GM12878 (cell line): ENCODE data around the gene CCDC106.

Experiments
- ASH2L ChIP-seq: fragments of 300-600, 200-600 bp; sonication (generic); IDR thresholded peaks from 2 replicates; pipeline ENCODE4 v1.6.1; 2017; ENCODE audit warnings: low read depth, mild to moderate bottlenecking, borderline replicate concordance
- BRCA1 ChIP-seq: IDR thresholded peaks from 2 replicates; pipeline ENCODE4 v1.6.1; 2011; ENCODE audit warnings: low read depth, low read length, improper control_type of control experiment
- CTCF ChIP-seq, 3 experiments: IDR thresholded peaks in 2 of 3; conservative IDR thresholded peaks in 1 of 3; 2 replicates each; pipeline ENCODE4 v1.5.1; 2011; ENCODE audit warnings: low read depth in 3 of 3, low read length in 3 of 3, mild to moderate bottlenecking in 3 of 3, control low read depth in 2 of 3, moderate library complexity in 2 of 3, inconsistent platforms in 1 of 3, mixed read lengths in 1 of 3; ENCODE audit not compliant: control insufficient read depth in 2 of 3, insufficient read depth in 1 of 3; ENCODE audit errors: extremely low read depth in 1 of 3
- EP300 ChIP-seq, 2 experiments: fragments of 150-350 bp in 1 of 2; IDR thresholded peaks; 2 replicates each; pipeline ENCODE4 v1.6.1; 2011 to 2012; ENCODE audit warnings: low read depth in 2 of 2, low read length in 2 of 2, borderline replicate concordance in 1 of 2, improper control_type of control experiment in 1 of 2, inconsistent platforms in 1 of 2; ENCODE audit not compliant: control insufficient read depth in 1 of 2
- NFYB ChIP-seq: IDR thresholded peaks from 2 replicates; pipeline ENCODE4 v1.6.1; 2011; ENCODE audit warnings: low read depth, mild to moderate bottlenecking, low read length, improper control_type of control experiment, moderate library complexity; ENCODE audit not compliant: insufficient read depth
- POLR2A ChIP-seq: IDR thresholded peaks from 2 replicates; pipeline ENCODE4 v1.6.1; 2011; ENCODE audit warnings: low read depth, mild to moderate bottlenecking, low read length
- RAD21 ChIP-seq: IDR thresholded peaks from 2 replicates; pipeline ENCODE4 v1.6.1; 2011; ENCODE audit warnings: mild to moderate bottlenecking, low read depth, low read length, moderate library complexity; ENCODE audit not compliant: insufficient read depth
- REST ChIP-seq: IDR thresholded peaks from 2 replicates; pipeline ENCODE4 v1.6.1; 2012; ENCODE audit warnings: mild to moderate bottlenecking, low read depth, low read length
- RFX5 ChIP-seq: IDR thresholded peaks from 2 replicates; pipeline ENCODE4 v1.6.1; 2011; ENCODE audit warnings: low read depth, low read length, improper control_type of control experiment
- SP1 ChIP-seq: IDR thresholded peaks from one replicate; pipeline ENCODE4 v1.6.1; 2011; ENCODE audit warnings: low read depth, low read length

- no peak for TF ChIP-seq REST
- no peak for TF ChIP-seq SP1
- TF ChIP-seq RFX5: no peak
- TF ChIP-seq POLR2A: no peak
- TF ChIP-seq RAD21: no peak
- TF ChIP-seq CTCF (IDR thresholded peaks at IDR 0.05 in 2 of 3, conservative IDR thresholded peaks at IDR 0.05 in 1 of 3; ENCODE audit: control insufficient read depth in 2 of 3, extremely low read depth in 1 of 3, insufficient read depth in 1 of 3, low read depth in 3 of 3, low read length in 3 of 3): no peak
- no peak for TF ChIP-seq NFYB
- TF ChIP-seq BRCA1: no peak
- TF ChIP-seq ASH2L: no peak
- no peak for TF ChIP-seq EP300 (IDR thresholded peaks at IDR 0.05; ENCODE audit: borderline replicate concordance in 1 of 2, control insufficient read depth in 1 of 2, low read depth in 2 of 2, low read length in 2 of 2)
Measured at GRCh38 chr19:55603581-55604292, 44.3 kb upstream of the CCDC106 start.
